G401 (cell line): ENCODE data around the gene PDE6A. TPM values are rescaled to one million over a fixed set of nuclear protein-coding genes. Genes with fewer than 3 reads are reported as not detected.

Source experiments
- total RNA-seq: library from RNA; depleted of rRNA; stranded (reverse); fragments of >200 nt; shearing (Covaris generic); gene quantifications from 2 replicates; pipeline ENCODE4 v1.2.3, GENCODE V29; 2014; rRNA removed

Gene PDE6A
- total RNA-seq, 1 experiment from 2014 or later: not detected

Other genes starting within 250 kb of the PDE6A start
- gene PPARGC1B, start 214.5 kb downstream of the PDE6A start, total RNA-seq: 1.2 and 2.4 TPM in 2 replicates
- gene SLC26A2, start 16.0 kb upstream of the PDE6A start, total RNA-seq: 4.8 and 10.2 TPM in 2 replicates
- gene TIGD6, start 55.9 kb upstream of the PDE6A start, total RNA-seq: 1.4 and 1.9 TPM in 2 replicates
- gene HMGXB3, start 55.9 kb upstream of the PDE6A start, total RNA-seq: 56.9 and 58.7 TPM in 2 replicates
- gene CSF1R, start 141.8 kb upstream of the PDE6A start, total RNA-seq: 0.43 and 1.1 TPM in 2 replicates
- 21.0 and 31.1 TPM in 2 replicates for gene PDGFRB, start 211.1 kb upstream of the PDE6A start, total RNA-seq
- not detected in 2 replicates for gene CDX1, start 222.0 kb upstream of the PDE6A start, total RNA-seq
- gene SLC6A7, start 245.3 kb upstream of the PDE6A start, total RNA-seq: not detected in 2 replicates